Astrocyte (in vitro differentiated cells and primary cell): ENCODE data around the gene UNC45B. TPM values are rescaled to one million over a fixed set of nuclear protein-coding genes. Genes with fewer than 3 reads are reported as not detected.

Experiments used
- DNase-seq: peaks from one replicate; pipeline ENCODE4 v3.0.0-alpha.2; 2010; ENCODE audit warnings: low read depth
- FAIRE-seq: peaks from 2 replicates; lab custom pipeline; 2011; peaks lifted over from hg19 to GRCh38; lab: Jason Lieb, UNC
- H2AFZ ChIP-seq: 2 replicates; pipeline ENCODE4 v1.6.0; 2012; ENCODE audit warnings: low read depth, low read length, inconsistent platforms
- H3K27ac ChIP-seq: 2 replicates; pipeline ENCODE4 v1.5.1; 2011; ENCODE audit warnings: low read depth, low read length, inconsistent platforms
- H3K27me3 ChIP-seq: 2 replicates; pipeline ENCODE4 v1.6.0; 2011; ENCODE audit warnings: low read length, inconsistent platforms; ENCODE audit not compliant: insufficient read depth
- H3K36me3 ChIP-seq: 2 replicates; pipeline ENCODE4 v1.5.1; 2011; ENCODE audit warnings: low read length, inconsistent platforms; ENCODE audit not compliant: insufficient read depth
- H3K4me1 ChIP-seq: 2 replicates; pipeline ENCODE4 v1.5.1; 2011; ENCODE audit warnings: low read length, inconsistent platforms; ENCODE audit not compliant: insufficient read depth
- H3K4me2 ChIP-seq: 2 replicates; pipeline ENCODE4 v1.6.0; 2012; ENCODE audit warnings: low read length, inconsistent platforms
- H3K4me3 ChIP-seq: 2 replicates; pipeline ENCODE4 v1.5.1; 2011; ENCODE audit warnings: low read depth, mild to moderate bottlenecking, low read length, inconsistent platforms; ENCODE audit not compliant: insufficient read depth
- H3K79me2 ChIP-seq: 2 replicates; pipeline ENCODE4 v1.6.0; 2012; ENCODE audit warnings: mild to moderate bottlenecking, low read length, inconsistent platforms; ENCODE audit not compliant: insufficient read depth
- H3K9ac ChIP-seq: 2 replicates; pipeline ENCODE4 v1.6.0; 2012; ENCODE audit warnings: mild to moderate bottlenecking, low read length, inconsistent platforms
- H3K9me3 ChIP-seq: 2 replicates; pipeline ENCODE4 v1.5.1; 2012; ENCODE audit warnings: low read depth, mild to moderate bottlenecking, low read length, inconsistent platforms; ENCODE audit not compliant: insufficient read depth
- H4K20me1 ChIP-seq: 2 replicates; pipeline ENCODE4 v1.6.0; 2012; ENCODE audit warnings: low read length, inconsistent platforms; ENCODE audit not compliant: insufficient read depth
- H3K27ac Mint-ChIP-seq: one replicate; pipeline ENCODE4 v1.8.0; 2021; ENCODE audit warnings: mild to moderate bottlenecking, mixed read lengths; ENCODE audit not compliant: unreplicated experiment
- H3K27me3 Mint-ChIP-seq: one replicate; pipeline ENCODE4 v1.8.0; 2021; ENCODE audit warnings: low read depth, mixed read lengths; ENCODE audit not compliant: unreplicated experiment
- H3K36me3 Mint-ChIP-seq: one replicate; pipeline ENCODE4 v1.8.0; 2021; ENCODE audit warnings: low read depth, mixed read lengths; ENCODE audit not compliant: unreplicated experiment
- H3K4me1 Mint-ChIP-seq: one replicate; pipeline ENCODE4 v1.8.0; 2021; ENCODE audit warnings: low read depth, mixed read lengths; ENCODE audit not compliant: unreplicated experiment
- H3K4me3 Mint-ChIP-seq: one replicate; pipeline ENCODE4 v1.8.0; 2021; ENCODE audit warnings: mild to moderate bottlenecking, moderate library complexity, mixed read lengths; ENCODE audit not compliant: unreplicated experiment
- H3K9me3 Mint-ChIP-seq: one replicate; pipeline ENCODE4 v1.8.0; 2021; ENCODE audit warnings: mild to moderate bottlenecking, mixed read lengths; ENCODE audit not compliant: unreplicated experiment
- CTCF ChIP-seq: IDR thresholded peaks from 2 replicates; pipeline ENCODE4 v1.5.1; 2011; ENCODE audit warnings: low read depth, mild to moderate bottlenecking, inconsistent platforms, low read length, moderate library complexity; ENCODE audit not compliant: insufficient read depth
- EZH2 ChIP-seq: IDR thresholded peaks from 2 replicates; pipeline ENCODE4 v1.6.1; 2012; ENCODE audit warnings: mild to moderate bottlenecking, low read length, inconsistent platforms; ENCODE audit not compliant: insufficient read depth
- total RNA-seq: library from RNA; stranded (reverse); gene quantifications from 2 replicates; pipeline ENCODE4 v1.2.1, GENCODE V29; 2021

UNC45B gene
- total RNA-seq, 1 donor from 2014 or later, result 0.05 TPM

- Histone ChIP-seq H3K36me3 (no peaks in the 10 kb centered on the region), H4K20me1 (no peaks in the 10 kb centered on the region), H3K4me2 (no peak overlapping the region), H2AFZ (no peak overlapping the region), H3K4me1 (no peaks in the 10 kb centered on the region), H3K27ac (no peak overlapping the region), H3K27me3 (peaks cover 7% of the 10 kb centered on the region), H3K9me3 (no peaks in the 10 kb centered on the region), H3K4me3 (no peak overlapping the region), H3K9ac (no peak overlapping the region), H3K79me2 (no peaks in the 10 kb centered on the region)
- H3K4me1 Mint-ChIP-seq, result peaks cover 3% of the 10 kb centered on the region
- H3K36me3 Mint-ChIP-seq, result no peaks in the 10 kb centered on the region
- DNase-seq (no peak), FAIRE-seq (no peak)
- no peak overlapping the region for H3K27ac Mint-ChIP-seq
- H3K9me3 Mint-ChIP-seq, result no peaks in the 10 kb centered on the region
- peaks cover 15% of the 10 kb centered on the region for H3K27me3 Mint-ChIP-seq
- no peak for TF ChIP-seq EZH2
- TF ChIP-seq CTCF, result no peak
- no peak overlapping the region for H3K4me3 Mint-ChIP-seq
These were observed 13.7 kb downstream of the UNC45B start for GRCh38 chr17:35161281-35161761.

DNA sequence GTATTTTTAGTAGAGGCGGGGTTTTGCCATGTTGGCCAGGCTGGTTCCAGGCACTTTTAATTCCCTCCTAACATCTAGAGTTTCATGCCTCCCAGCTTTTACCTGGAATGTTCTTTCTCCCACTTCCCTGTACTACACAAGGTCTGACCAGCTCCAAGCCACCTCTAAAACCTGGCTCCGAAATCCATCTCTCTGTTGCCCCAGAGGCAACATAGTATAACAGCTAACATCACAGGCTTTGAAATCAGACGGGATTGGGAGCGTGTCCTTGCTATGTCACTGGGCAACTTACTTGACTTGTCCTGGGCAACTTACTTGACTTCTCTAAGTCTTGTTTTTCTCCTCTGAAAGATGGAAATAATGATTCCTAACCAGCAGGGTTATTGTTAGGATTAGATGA, 15.1 kb downstream of the UNC45B start:
- TF ChIP-seq CTCF (no peak), EZH2 (no peak)
- no peaks in the 10 kb centered on the region for H3K36me3 Mint-ChIP-seq
- no peaks in the 10 kb centered on the region for H3K9me3 ChIP-seq
- DNase-seq (no peak), FAIRE-seq (no peak)
- no peaks in the 10 kb centered on the region for H3K4me1 ChIP-seq
- H3K9ac ChIP-seq, result no peak overlapping the region
- no peak overlapping the region for H3K27ac Mint-ChIP-seq
- H3K27ac ChIP-seq, result no peak overlapping the region
- peaks cover 15% of the 10 kb centered on the region for H3K27me3 Mint-ChIP-seq
- H3K4me2 ChIP-seq, result no peak overlapping the region
- no peak overlapping the region for H2AFZ ChIP-seq
- H3K4me3 Mint-ChIP-seq, result no peak overlapping the region
- H3K9me3 Mint-ChIP-seq, result no peaks in the 10 kb centered on the region
- no peak overlapping the region for H3K4me3 ChIP-seq
- H3K4me1 Mint-ChIP-seq, result peaks cover 5% of the 10 kb centered on the region
- no peaks in the 10 kb centered on the region for H3K79me2 ChIP-seq
- no peaks in the 10 kb centered on the region for H3K36me3 ChIP-seq
- no peaks in the 10 kb centered on the region for H4K20me1 ChIP-seq
- H3K27me3 ChIP-seq, result peaks cover 7% of the 10 kb centered on the region

DNA sequence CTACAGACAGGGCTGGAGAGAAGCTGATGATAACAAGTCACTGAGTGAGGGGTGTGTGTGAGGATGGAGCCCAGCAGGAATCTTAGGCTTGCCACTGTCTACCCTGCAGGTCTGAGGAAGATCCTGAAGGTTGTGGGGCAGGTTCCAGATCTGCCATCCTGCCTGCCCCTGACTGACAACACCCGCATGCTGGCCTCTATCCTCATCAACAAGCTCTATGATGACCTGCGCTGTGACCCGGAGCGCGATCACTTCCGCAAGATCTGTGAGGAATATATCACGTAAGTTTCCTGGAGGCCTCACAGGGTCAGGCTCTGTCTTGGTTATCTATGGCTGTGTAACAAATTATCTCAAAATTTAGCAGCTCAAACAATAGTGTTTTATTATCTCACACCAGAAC, 16.3 kb downstream of the UNC45B start:
- Mint-ChIP-seq H3K27me3 (peaks cover 15% of the 10 kb centered on the region), H3K4me1 (peaks cover 5% of the 10 kb centered on the region), H3K36me3 (no peaks in the 10 kb centered on the region), H3K9me3 (no peaks in the 10 kb centered on the region), H3K4me3 (no peak overlapping the region), H3K27ac (no peak overlapping the region)
- H3K4me3 ChIP-seq, result no peak overlapping the region
- TF ChIP-seq EZH2, result no peak
- H3K27ac ChIP-seq, result no peak overlapping the region
- H3K4me1 ChIP-seq, result no peaks in the 10 kb centered on the region
- H4K20me1 ChIP-seq, result no peaks in the 10 kb centered on the region
- FAIRE-seq (no peak), DNase-seq (no peak)
- no peaks in the 10 kb centered on the region for H3K9me3 ChIP-seq
- H2AFZ ChIP-seq, result no peak overlapping the region
- H3K36me3 ChIP-seq, result no peaks in the 10 kb centered on the region
- peaks cover 6% of the 10 kb centered on the region for H3K27me3 ChIP-seq
- no peaks in the 10 kb centered on the region for H3K79me2 ChIP-seq
- H3K4me2 ChIP-seq, result no peak overlapping the region
- H3K9ac ChIP-seq, result no peak overlapping the region
